ENCODE results near the gene KAT6B. TPM values are rescaled to one million over a fixed set of nuclear protein-coding genes. Genes with fewer than 3 reads are reported as not detected.

Gene KAT6B
- total RNA-seq, 1 donor from 2014 or later: 21.3 TPM

- peaks cover 51% of the 10 kb centered on the region for H3K79me2 ChIP-seq (ENCODE audit: low read depth)
These were observed 106.2 kb downstream of the KAT6B start for GRCh38 chr10:74932648-74933047.

DNA sequence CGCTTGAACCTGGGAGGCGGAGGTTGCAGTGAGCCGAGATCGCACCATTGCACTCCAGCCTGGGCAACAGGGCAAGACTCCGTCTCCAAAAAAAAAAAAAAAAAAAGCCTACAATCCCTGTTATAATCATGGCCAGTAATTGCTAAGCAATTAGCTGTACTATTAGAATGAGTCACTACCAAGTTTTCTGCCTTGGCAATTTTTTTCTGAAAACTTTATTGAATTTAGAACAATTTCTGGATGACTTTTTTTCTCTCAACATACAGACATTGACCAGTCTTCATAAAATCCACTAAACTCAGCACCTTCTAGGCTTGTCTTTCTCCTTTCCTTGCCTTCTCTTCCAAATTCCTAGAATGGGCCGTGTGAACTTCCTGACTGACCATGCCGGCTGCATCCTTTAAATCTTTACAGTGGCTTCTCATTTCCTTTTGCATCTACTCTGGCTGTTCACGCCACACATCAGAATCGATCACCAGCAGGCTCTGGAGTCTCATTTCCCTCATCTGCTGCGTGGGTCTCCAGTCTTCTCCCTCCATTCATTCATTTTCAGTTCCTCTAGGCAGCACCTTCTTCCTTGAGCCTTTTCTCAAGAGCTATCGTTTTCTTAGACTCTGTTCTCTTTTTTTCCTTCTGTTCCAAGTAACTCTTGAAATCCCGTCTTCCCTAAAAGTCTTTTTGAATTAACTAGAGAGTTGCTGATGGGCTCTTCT is 107.9 kb downstream of the KAT6B start:
- Mint-ChIP-seq H3K27ac (no peak overlapping the region), H3K4me3 (no peak overlapping the region)

More at GRCh38 chr10:74932648-74933047, 106.2 kb downstream of the KAT6B start:
- no peaks in the 10 kb centered on the region for H3K36me3 ChIP-seq
- no peak overlapping the region for H3K4me3 Mint-ChIP-seq
- no peaks in the 10 kb centered on the region for H3K36me3 Mint-ChIP-seq
- H3K27me3 ChIP-seq: no peaks in the 10 kb centered on the region
- peaks cover 18% of the 10 kb centered on the region for H3K4me1 Mint-ChIP-seq
- no peak overlapping the region for H3K4me2 ChIP-seq
- H3F3A ChIP-seq (ENCODE audit: low read depth): peaks cover 5% of the 10 kb centered on the region
- H4K20me1 ChIP-seq (ENCODE audit: low read depth): no peaks in the 10 kb centered on the region
- H3K9ac ChIP-seq: no peak overlapping the region
- no peak overlapping the region for H3K4me3 ChIP-seq
- TF ChIP-seq CTCF (IDR thresholded peaks at IDR 0.05) (no peak), EZH2 (IDR thresholded peaks at IDR 0.05) (no peak), EZH2phosphoT487 (IDR thresholded peaks at IDR 0.05) (no peak)
- H3K4me1 ChIP-seq: peaks cover 22% of the 10 kb centered on the region
- no peaks in the 10 kb centered on the region for H3K9me3 Mint-ChIP-seq
- H3K9me3 ChIP-seq (ENCODE audit: low read depth): no peaks in the 10 kb centered on the region
- no peak overlapping the region for H3K27ac ChIP-seq
- H3K27me3 Mint-ChIP-seq (ENCODE audit: insufficient read depth, low read depth): peaks cover 4% of the 10 kb centered on the region
- no peak for DNase-seq (ENCODE audit: low spot score)
- no peak overlapping the region for H3K27ac Mint-ChIP-seq
- H2AFZ ChIP-seq (replicated peaks): no peak overlapping the region

GRCh38 chr10:74936577-74937265 is 110.3 kb downstream of the KAT6B start:
- Histone ChIP-seq H3K27ac (no peak overlapping the region), H3K9ac (no peak overlapping the region), H2AFZ (replicated peaks) (no peak overlapping the region), H4K20me1 (ENCODE audit: low read depth) (no peaks in the 10 kb centered on the region), H3K79me2 (ENCODE audit: low read depth) (peaks cover 28% of the 10 kb centered on the region), H3K4me2 (no peak overlapping the region), H3F3A (ENCODE audit: low read depth) (no peaks in the 10 kb centered on the region), H3K4me1 (peaks cover 9% of the 10 kb centered on the region), H3K36me3 (no peaks in the 10 kb centered on the region), H3K9me3 (ENCODE audit: low read depth) (no peaks in the 10 kb centered on the region), H3K27me3 (no peaks in the 10 kb centered on the region), H3K4me3 (no peak overlapping the region)
- DNase-seq (ENCODE audit: low spot score): no peak
- Mint-ChIP-seq H3K27me3 (ENCODE audit: insufficient read depth, low read depth) (peaks cover 2% of the 10 kb centered on the region), H3K36me3 (peaks cover 1% of the 10 kb centered on the region), H3K4me1 (peaks cover 16% of the 10 kb centered on the region), H3K9me3 (no peaks in the 10 kb centered on the region), H3K4me3 (no peak overlapping the region), H3K27ac (no peak overlapping the region)
- no peak for TF ChIP-seq EZH2 (IDR thresholded peaks at IDR 0.05)

More for the DNA sequence above, 107.9 kb downstream of the KAT6B start:
- H3K79me2 ChIP-seq (ENCODE audit: low read depth): peaks cover 40% of the 10 kb centered on the region
- TF ChIP-seq EZH2phosphoT487 (IDR thresholded peaks at IDR 0.05) (no peak), EZH2 (IDR thresholded peaks at IDR 0.05) (no peak), CTCF (IDR thresholded peaks at IDR 0.05) (no peak)
- H3K4me3 ChIP-seq: no peak overlapping the region
- H3F3A ChIP-seq (ENCODE audit: low read depth): peaks cover 5% of the 10 kb centered on the region
- no peak overlapping the region for H2AFZ ChIP-seq (replicated peaks)
- H3K27me3 ChIP-seq: no peaks in the 10 kb centered on the region
- H4K20me1 ChIP-seq (ENCODE audit: low read depth): no peaks in the 10 kb centered on the region
- H3K36me3 Mint-ChIP-seq: no peaks in the 10 kb centered on the region
- H3K27ac ChIP-seq: no peak overlapping the region
- peaks cover 16% of the 10 kb centered on the region for H3K4me1 Mint-ChIP-seq
- no peaks in the 10 kb centered on the region for H3K9me3 Mint-ChIP-seq
- no peaks in the 10 kb centered on the region for H3K36me3 ChIP-seq
- H3K4me1 ChIP-seq: peaks cover 22% of the 10 kb centered on the region
- no peak overlapping the region for H3K4me2 ChIP-seq
- no peaks in the 10 kb centered on the region for H3K9me3 ChIP-seq (ENCODE audit: low read depth)
- no peak for DNase-seq (ENCODE audit: low spot score)
- no peak overlapping the region for H3K9ac ChIP-seq
- peaks cover 4% of the 10 kb centered on the region for H3K27me3 Mint-ChIP-seq (ENCODE audit: insufficient read depth, low read depth)

Data from neural progenitor cell (in vitro differentiated cells).